ENCODE results near the gene APBB2. TPM values are rescaled to one million over a fixed set of nuclear protein-coding genes. Genes with fewer than 3 reads are reported as not detected.

APBB2 gene
- total and polyA plus RNA-seq, 10 of the 15 experiments (the other 5 are each of a cell fraction or from before 2014, with no cell fraction given): 2.7 to 24.6 (median 19.0) TPM

- no peak for ATAC-seq
- peaks cover 5% of the 10 kb centered on the region for H3K4me1 ChIP-seq (ENCODE audit: control insufficient read depth, insufficient read depth, low read length)
- H3K9me3 ChIP-seq (replicated peaks; ENCODE audit: control insufficient read depth, insufficient read depth, low read length): no peaks in the 10 kb centered on the region
- H3K36me3 ChIP-seq (ENCODE audit: control insufficient read depth in 2 of 2, insufficient read depth in 2 of 2, low read length in 1 of 2): no peaks in the 10 kb centered on the region
- peaks cover 1% of the 10 kb centered on the region for H3K79me2 ChIP-seq (ENCODE audit: control insufficient read depth, insufficient read depth, low read length)
- POLR2A ChIA-PET: interaction anchor here (0.7 kb wide), 1 partner anchor 83 kb away, joined by 3 read pairs; no protein-coding TSS in a partner anchor
- DNase-seq (ENCODE audit: low read depth, low spot score): no peak
- H3K27me3 ChIP-seq (replicated peaks in 1 of 2; ENCODE audit: control insufficient read depth in 2 of 2, insufficient read depth in 2 of 2, low read length in 1 of 2): no peaks in the 10 kb centered on the region
- TF ChIP-seq HDGF (IDR thresholded peaks at IDR 0.05) (no peak), SRF (IDR thresholded peaks at IDR 0.05; ENCODE audit: low read depth in 2 of 2, low read length in 2 of 2) (no peak), USF2 (IDR thresholded peaks at IDR 0.05; ENCODE audit: borderline replicate concordance, low read depth, low read length) (no peak), SMARCA5 (IDR thresholded peaks at IDR 0.05) (no peak), WRNIP1 (IDR thresholded peaks at IDR 0.05; ENCODE audit: borderline replicate concordance, low read depth, low read length) (no peak), ZNF217 (IDR thresholded peaks at IDR 0.05) (no peak), YBX1 (IDR thresholded peaks at IDR 0.05) (no peak), SMC3 (IDR thresholded peaks at IDR 0.05; ENCODE audit: borderline replicate concordance, low read length) (no peak), ELK1 (IDR thresholded peaks at IDR 0.05; ENCODE audit: low read depth, low read length) (no peak), CEBPZ (IDR thresholded peaks at IDR 0.05; ENCODE audit: low read depth, low read length) (no peak), ATF3 (IDR thresholded peaks at IDR 0.05; ENCODE audit: borderline replicate concordance, extremely low read depth, low read depth, low read length) (no peak), IRF3 (IDR thresholded peaks at IDR 0.05) (no peak), NR2C2 (IDR thresholded peaks at IDR 0.05; ENCODE audit: borderline replicate concordance, control insufficient read depth, insufficient read length, low read depth) (no peak), MTA2 (IDR thresholded peaks at IDR 0.05; ENCODE audit: low read depth) (no peak), BRCA1 (IDR thresholded peaks at IDR 0.05; ENCODE audit: low read depth, low read length) (no peak)
- no peak overlapping the region for H3K9ac ChIP-seq (ENCODE audit: control insufficient read depth, insufficient read depth, low read length)
- no peaks in the 10 kb centered on the region for H4K20me1 ChIP-seq (ENCODE audit: control insufficient read depth, insufficient read depth)
- H3K27ac ChIP-seq (ENCODE audit: control insufficient read depth, insufficient read depth): no peak overlapping the region
- in situ Hi-C loops (cut with MboI) (no loop called here), intact Hi-C loops (cut with micrococcal nuclease; ENCODE audit: unreplicated experiment) (no loop called here)
- SMC1A ChIA-PET (ENCODE audit: uncharacterized antibody, unreplicated experiment): interaction anchor here (1.0 to 2.2 kb wide), 8 partner anchors 8 to 157 kb away, joined by 3 to 6 read pairs (median 4); no protein-coding TSS in a partner anchor
- peak overlapping the region; percentile 10 for H2AFZ ChIP-seq (ENCODE audit: control insufficient read depth, low read depth, low read length)
- RAD21 ChIA-PET (ENCODE audit: unreplicated experiment): no interaction called here
- FAIRE-seq: peak; percentile 35
- no peak overlapping the region for H3K4me2 ChIP-seq (ENCODE audit: control insufficient read depth, insufficient read depth)
- CTCF ChIA-PET: interaction anchor here (0.6 kb wide), 1 partner anchor 226 kb away, joined by 3 read pairs; no protein-coding TSS in a partner anchor
- no TSS peak for BruUV-seq (replicated peaks)
- H3K4me3 ChIP-seq: no peak overlapping the region
- WGBS (ENCODE audit: insufficient coverage, insufficient replicate concordance, low lambda C conversion rate, missing lambda C conversion rate): 42% methylated on average over 3 of the region's 3 CpGs
Observed at GRCh38 chr4:41133454-41134018, 80.8 kb downstream of the APBB2 start.
